HepG2 (cell line): ENCODE measurements around the gene SLC12A3. TPM values are rescaled to one million over a fixed set of nuclear protein-coding genes. Genes with fewer than 3 reads are reported as not detected.
A peak's percentile ranks its signal among the peaks of the same experiment; 100 is the strongest.

Experiments
- AKAP8 ChIP-seq: sonication (generic); formaldehyde crosslinking; IDR thresholded peaks from 2 replicates; pipeline ENCODE4 v1.5.1; 2020; ENCODE audit warnings: mild to moderate bottlenecking, missing genetic modification reagents
- BCL6 ChIP-seq: IDR thresholded peaks from 2 replicates; pipeline ENCODE4 v1.6.1; 2016; ENCODE audit warnings: missing genetic modification reagents, missing compliant biosample characterization
- CHD4 ChIP-seq: fragments of 200-600 bp; sonication (generic); IDR thresholded peaks from 2 replicates; pipeline ENCODE4 v1.7.0; 2017; ENCODE audit warnings: mild to moderate bottlenecking, low read length, borderline replicate concordance
- ELF3 ChIP-seq: IDR thresholded peaks from 2 replicates; pipeline ENCODE4 v1.6.1; 2016; ENCODE audit warnings: missing genetic modification reagents, missing compliant biosample characterization
- EP300 ChIP-seq, 3 experiments: sonication (generic) in 1 of 3; formaldehyde crosslinking in 1 of 3; IDR thresholded peaks; 2 replicates each; pipeline versions ENCODE4 v1.5.1 to v1.6.1; 2011 to 2020; ENCODE audit warnings: low read depth in 2 of 3, low read length in 2 of 3, borderline replicate concordance in 1 of 3, improper control_type of control experiment in 1 of 3, mild to moderate bottlenecking in 1 of 3, missing genetic modification reagents in 1 of 3, moderate library complexity in 1 of 3
- FOXO4 ChIP-seq: sonication (generic); formaldehyde crosslinking; conservative IDR thresholded peaks from 2 replicates; pipeline ENCODE4 v1.8.1; 2023; ENCODE audit warnings: missing genetic modification reagents
- FOXP1 ChIP-seq, 2 experiments: fragments of 450-650 bp in 1 of 2; IDR thresholded peaks; 2 replicates each; pipeline ENCODE4 v1.6.1; 2017 to 2018; ENCODE audit warnings: antibody characterized with exemption in 1 of 2
- FOXP4 ChIP-seq: sonication (generic); formaldehyde crosslinking; IDR thresholded peaks from 2 replicates; pipeline ENCODE4 v1.4.0; 2020; ENCODE audit warnings: missing genetic modification reagents
- GATAD2A ChIP-seq: IDR thresholded peaks from 2 replicates; pipeline ENCODE4 v1.6.1; 2016
- HNF4A ChIP-seq: sonication (generic); formaldehyde crosslinking; IDR thresholded peaks from 2 replicates; pipeline ENCODE4 v1.4.0; 2020; ENCODE audit warnings: missing genetic modification reagents
- IKZF1 ChIP-seq: fragments of 450-650 bp; IDR thresholded peaks from 2 replicates; pipeline ENCODE4 v1.7.1; 2016
- NKX3-1 ChIP-seq: sonication (generic); formaldehyde crosslinking; IDR thresholded peaks from 2 replicates; pipeline ENCODE4 v1.5.0; 2020; ENCODE audit warnings: missing genetic modification reagents
- PHF21A ChIP-seq: sonication (generic); formaldehyde crosslinking; IDR thresholded peaks from 2 replicates; pipeline ENCODE4 v1.5.0; 2020; ENCODE audit warnings: mild to moderate bottlenecking, missing genetic modification reagents
- RBM22 ChIP-seq: fragments of 200-400 bp; formaldehyde crosslinking; optimal IDR thresholded peaks from 2 replicates; pipeline ENCODE3; 2017; ENCODE audit warnings: mild to moderate bottlenecking, low read length, moderate library complexity
- RXRB ChIP-seq: IDR thresholded peaks from 2 replicates; pipeline ENCODE4 v1.6.1; 2016; ENCODE audit warnings: borderline replicate concordance, missing genetic modification reagents, missing compliant biosample characterization
- SAP130 ChIP-seq: IDR thresholded peaks from 2 replicates; pipeline ENCODE4 v1.6.1; 2016; ENCODE audit warnings: low read depth
- SOX13 ChIP-seq, 3 experiments: fragments of 450-650 bp in 1 of 3; sonication (generic) in 1 of 3; formaldehyde crosslinking in 1 of 3; IDR thresholded peaks in 2 of 3; conservative IDR thresholded peaks in 1 of 3; 2 replicates each; pipeline versions ENCODE4 v1.5.0 to v1.6.1; 2016 to 2020; ENCODE audit warnings: antibody characterized with exemption in 1 of 3, mild to moderate bottlenecking in 1 of 3, missing compliant biosample characterization in 1 of 3, missing genetic modification reagents in 1 of 3, moderate library complexity in 1 of 3
- SOX5 ChIP-seq: IDR thresholded peaks from 2 replicates; pipeline ENCODE4 v1.6.1; 2016; ENCODE audit warnings: borderline replicate concordance
- SRSF1 ChIP-seq: fragments of 200-400 bp; formaldehyde crosslinking; optimal IDR thresholded peaks from 2 replicates; pipeline ENCODE3; 2017; ENCODE audit warnings: mild to moderate bottlenecking, low read depth, low read length, moderate library complexity
- TCF7 ChIP-seq: sonication (generic); IDR thresholded peaks from 2 replicates; pipeline ENCODE4 v1.6.1; 2016; ENCODE audit warnings: antibody characterized with exemption, low read depth
- THRA ChIP-seq: sonication (generic); formaldehyde crosslinking; IDR thresholded peaks from 2 replicates; pipeline ENCODE4 v1.4.0; 2020; ENCODE audit warnings: missing genetic modification reagents, borderline replicate concordance
- ZNF121 ChIP-seq: sonication (generic); formaldehyde crosslinking; IDR thresholded peaks from 2 replicates; pipeline ENCODE4 v1.5.0; 2020; ENCODE audit warnings: mild to moderate bottlenecking, missing genetic modification reagents
- ZNF335 ChIP-seq: sonication (generic); formaldehyde crosslinking; IDR thresholded peaks from 2 replicates; pipeline ENCODE4 v1.4.0; 2020; ENCODE audit warnings: missing genetic modification reagents
- ZNF33A ChIP-seq: sonication (generic); formaldehyde crosslinking; IDR thresholded peaks from 2 replicates; pipeline ENCODE4 v1.5.1; 2020; ENCODE audit warnings: missing genetic modification reagents, mild to moderate bottlenecking, moderate library complexity, borderline replicate concordance
- ZNF484 ChIP-seq: sonication (generic); formaldehyde crosslinking; IDR thresholded peaks from 2 replicates; pipeline ENCODE4 v1.5.1; 2020; ENCODE audit warnings: mild to moderate bottlenecking, low read depth, missing genetic modification reagents, borderline replicate concordance
- ZNF546 ChIP-seq: sonication (generic); formaldehyde crosslinking; conservative IDR thresholded peaks from 2 replicates; pipeline ENCODE4 v1.8.1; 2023; ENCODE audit warnings: mild to moderate bottlenecking, missing genetic modification reagents
- polyA plus RNA-seq, 8 experiments: library from polyadenylated mRNA; depleted of rRNA in 3 of 8; stranded (reverse) in 7 of 8; unstranded in 1 of 8; fragments of >200 nt; fragmentation: Illumina TruSeq in 4 of 8; extraction: Trizol in 4 of 8; gene quantifications; 2 replicates each; pipeline versions ENCODE4 v1.2.1 to v1.2.3, GENCODE V29; 2011 to 2016; ENCODE audit warnings: low read depth in 4 of 8, missing spikeins in 1 of 8, mixed read lengths in 1 of 8; ENCODE audit not compliant: insufficient read depth in 1 of 8
- total RNA-seq, 5 experiments: library from RNA; depleted of rRNA; stranded (reverse); fragments of >200 nt; fragmentation: Illumina TruSeq; extraction: Trizol; gene quantifications; 2 replicates each; pipeline ENCODE4 v1.2.3, GENCODE V29; 2016; ENCODE audit warnings: low read depth in 1 of 5

Gene SLC12A3
- total and polyA plus RNA-seq, 2 of the 13 experiments (the other 11 are each of a cell fraction or from before 2014, with no cell fraction given) = 6.2 TPM; not detected in 1

DNA sequence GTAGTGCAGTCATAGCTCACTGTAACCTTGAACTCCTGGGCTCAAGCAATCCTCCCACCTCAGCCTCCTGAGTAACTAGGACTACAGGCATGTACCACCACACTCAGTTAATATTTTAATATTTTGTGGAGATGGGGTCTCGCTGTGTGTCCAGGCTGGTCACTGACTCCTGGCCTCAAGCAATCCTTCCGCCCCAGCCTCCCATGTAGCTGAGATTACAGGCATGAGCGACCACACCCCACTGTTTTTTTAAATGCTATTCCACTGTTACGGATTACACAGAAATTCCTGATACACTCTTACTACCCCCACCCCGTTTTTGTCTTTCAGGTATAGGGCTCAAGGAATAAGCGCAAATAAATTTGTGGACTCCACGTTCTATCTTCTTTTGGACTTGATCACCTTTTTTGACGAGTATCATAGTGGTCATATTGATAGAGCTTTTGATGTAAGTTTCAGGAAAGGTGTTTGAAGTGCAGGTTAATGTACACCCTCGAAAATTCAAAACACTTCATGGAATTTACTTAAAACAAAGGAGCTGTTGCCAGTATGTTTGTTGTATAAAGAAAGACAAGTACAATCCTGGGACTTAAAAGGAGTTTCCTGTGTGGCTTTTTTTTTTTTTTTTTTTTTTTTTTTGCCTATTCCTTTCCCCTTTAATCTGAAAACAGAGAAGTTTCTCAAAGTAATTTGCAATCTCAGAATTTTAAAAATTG is 26.2 kb upstream of the SLC12A3 start (continued):
- peak; percentile 87 for TF ChIP-seq TCF7
- TF ChIP-seq NKX3-1 = no peak
- peak in 1 of 2 experiments; percentile 80; a peak in 2 of 4 replicates for TF ChIP-seq EP300 (IDR thresholded peaks at IDR 0.05; ENCODE audit: low read depth in 2 of 2, low read length in 2 of 2)
- no peak; the same call in 1 of the 2 replicates for TF ChIP-seq EP300 (CRISPR knock-in tag; IDR thresholded peaks at IDR 0.05; ENCODE audit: borderline replicate concordance)
- peak; percentile 66 for TF ChIP-seq ELF3 (CRISPR knock-in tag)
- TF ChIP-seq ZNF121 = peak; percentile 70
- no peak for TF ChIP-seq FOXO4 (CRISPR knock-in tag)
- TF ChIP-seq ZNF335 (CRISPR knock-in tag) = no peak
- TF ChIP-seq RXRB (CRISPR knock-in tag) = peak; percentile 54
- no peak for TF ChIP-seq RBM22
- TF ChIP-seq HNF4A (CRISPR knock-in tag) = 0 out of 2 replicates have a peak, but pooled peaks have one; percentile 7
- TF ChIP-seq ZNF33A (CRISPR knock-in tag) = peak; percentile 27; the same call in 1 of the 2 replicates
- TF ChIP-seq ZNF484 (CRISPR knock-in tag) = no peak
- TF ChIP-seq BCL6 (CRISPR knock-in tag) = peak; percentile 67
- peak; percentile 94 for TF ChIP-seq SOX5 (CRISPR knock-in tag)
- peak; percentile 40; the same call in 1 of the 2 replicates for TF ChIP-seq PHF21A
- TF ChIP-seq SAP130 (CRISPR knock-in tag) = peak; percentile 49; the same call in 1 of the 2 replicates
- TF ChIP-seq CHD4 = peak; percentile 75; the same call in 1 of the 2 replicates
- no peak for TF ChIP-seq SRSF1
- 0 out of 2 replicates have a peak, but pooled peaks have one; percentile 52 for TF ChIP-seq SOX13 (IDR thresholded peaks at IDR 0.05)
- TF ChIP-seq SOX13 (CRISPR knock-in tag; conservative IDR thresholded peaks at IDR 0.05 in 1 of 2, IDR thresholded peaks at IDR 0.05 in 1 of 2) = peak in 1 of 2 experiments; percentile 87; a peak in 2 of 4 replicates
- no peak for TF ChIP-seq IKZF1
- no peak for TF ChIP-seq ZNF546 (CRISPR knock-in tag)
- peak; percentile 27; the same call in 1 of the 2 replicates for TF ChIP-seq FOXP4
- no peak for TF ChIP-seq AKAP8
- no peak for TF ChIP-seq FOXP1 (IDR thresholded peaks at IDR 0.05)
- TF ChIP-seq FOXP1 (CRISPR knock-in tag; IDR thresholded peaks at IDR 0.05) = peak; percentile 70; the same call in 1 of the 2 replicates
- peak; percentile 21; the same call in 1 of the 2 replicates for TF ChIP-seq GATAD2A
- TF ChIP-seq THRA (CRISPR knock-in tag) = peak; percentile 15; the same call in 1 of the 2 replicates
